HEK293 (cell line): ENCODE measurements around the gene IL17B.

Experiments
- CTCF ChIA-PET: fragments of 350-600 bp; formaldehyde crosslinking; extraction: SDS; loops from one replicate; lab custom pipeline; 2021; ENCODE audit warnings: antibody characterized with exemption; lab: Yijun Ruan, JAX
- POLR2A ChIA-PET: fragments of 300-600 bp; formaldehyde crosslinking; extraction: SDS; loops from one replicate; lab custom pipeline; 2020; ENCODE audit warnings: antibody characterized with exemption, inconsistent platforms; lab: Yijun Ruan, JAX
- H3K27ac ChIP-seq: fragments of 200-500 bp; sonication (Bioruptor generic); 2 replicates; pipeline ENCODE4 v1.5.1; 2014; ENCODE audit warnings: low read depth, low read length, control low read depth, inconsistent platforms; ENCODE audit errors: extremely low read depth
- H3K36me3 ChIP-seq, 2 experiments: fragments of 200-500 bp in 1 of 2; sonication (Bioruptor generic) in 1 of 2; 1 replicate in 1 of 2; 2 replicates in 1 of 2; pipeline ENCODE4 v1.5.1; 2014 to 2017; ENCODE audit warnings: inconsistent platforms in 2 of 2, low read length in 2 of 2; ENCODE audit not compliant: control insufficient read depth in 2 of 2, insufficient read depth in 1 of 2
- H3K4me1 ChIP-seq: fragments of 200-500 bp; sonication (Bioruptor generic); 2 replicates; pipeline ENCODE4 v1.5.1; 2014; ENCODE audit warnings: mild to moderate bottlenecking, low read length, inconsistent platforms; ENCODE audit not compliant: control insufficient read depth, insufficient read depth
- H3K4me3 ChIP-seq: 2 replicates; pipeline ENCODE4 v1.5.1; 2011; ENCODE audit warnings: low read depth, mild to moderate bottlenecking, control low read depth, low read length, moderate library complexity
- H3K9me3 ChIP-seq: fragments of 200-500 bp; sonication (Bioruptor generic); 2 replicates; pipeline ENCODE4 v1.5.1; 2014; ENCODE audit warnings: low read depth, low read length, inconsistent platforms; ENCODE audit not compliant: control insufficient read depth, insufficient read depth
- BCL6B ChIP-seq: fragments of 450-650 bp; formaldehyde crosslinking; IDR thresholded peaks from 2 replicates; pipeline ENCODE4 v1.5.1; 2017; ENCODE audit warnings: missing biosample characterization, missing genetic modification characterization
- GLIS1 ChIP-seq: fragments of 450-650 bp; formaldehyde crosslinking; IDR thresholded peaks from 2 replicates; pipeline ENCODE4 v1.5.1; 2016; ENCODE audit warnings: missing biosample characterization, missing genetic modification characterization
- GLIS2 ChIP-seq: fragments of 450-650 bp; formaldehyde crosslinking; IDR thresholded peaks from 2 replicates; pipeline ENCODE4 v1.5.1; 2016; ENCODE audit warnings: missing biosample characterization, missing genetic modification characterization
- REPIN1 ChIP-seq: fragments of 450-650 bp; formaldehyde crosslinking; IDR thresholded peaks from 2 replicates; pipeline ENCODE4 v1.5.1; 2017; ENCODE audit warnings: missing biosample characterization, missing genetic modification characterization, low read depth
- SP2 ChIP-seq: fragments of 450-650 bp; formaldehyde crosslinking; IDR thresholded peaks from 2 replicates; pipeline ENCODE4 v1.5.1; 2016; ENCODE audit warnings: missing biosample characterization, missing genetic modification characterization
- ZBTB11 ChIP-seq: fragments of 450-650 bp; formaldehyde crosslinking; conservative IDR thresholded peaks from 2 replicates; pipeline ENCODE4 v1.5.1; 2016; ENCODE audit warnings: low read depth, missing biosample characterization, missing genetic modification characterization
- ZFP37 ChIP-seq: fragments of 450-650 bp; formaldehyde crosslinking; IDR thresholded peaks from 2 replicates; pipeline ENCODE4 v1.5.1; 2016; ENCODE audit warnings: missing biosample characterization, missing genetic modification characterization
- ZNF121 ChIP-seq: fragments of 450-650 bp; formaldehyde crosslinking; IDR thresholded peaks from 2 replicates; pipeline ENCODE4 v1.5.1; 2016; ENCODE audit warnings: missing biosample characterization, missing genetic modification characterization
- ZNF223 ChIP-seq: fragments of 450-650 bp; formaldehyde crosslinking; IDR thresholded peaks from 2 replicates; pipeline ENCODE4 v1.5.1; 2016; ENCODE audit warnings: missing biosample characterization, missing genetic modification characterization
- ZNF335 ChIP-seq: fragments of 450-650 bp; formaldehyde crosslinking; conservative IDR thresholded peaks from 2 replicates; pipeline ENCODE4 v1.5.1; 2016; ENCODE audit warnings: missing biosample characterization, missing genetic modification characterization
- ZNF426 ChIP-seq: fragments of 450-650 bp; formaldehyde crosslinking; IDR thresholded peaks from 2 replicates; pipeline ENCODE4 v1.5.1; 2017; ENCODE audit warnings: missing biosample characterization, missing genetic modification characterization, mild to moderate bottlenecking, inconsistent platforms, moderate library complexity
- ZNF488 ChIP-seq: fragments of 450-650 bp; formaldehyde crosslinking; IDR thresholded peaks from 2 replicates; pipeline ENCODE4 v1.5.1; 2016; ENCODE audit warnings: missing biosample characterization, missing genetic modification characterization
- ZNF544 ChIP-seq: fragments of 450-650 bp; formaldehyde crosslinking; IDR thresholded peaks from 2 replicates; pipeline ENCODE4 v1.5.0; 2017; ENCODE audit warnings: missing biosample characterization, missing genetic modification characterization
- ZNF664 ChIP-seq: fragments of 450-650 bp; formaldehyde crosslinking; IDR thresholded peaks from 2 replicates; pipeline ENCODE4 v1.5.1; 2016; ENCODE audit warnings: missing biosample characterization, missing genetic modification characterization
- ZNF776 ChIP-seq: fragments of 450-650 bp; formaldehyde crosslinking; IDR thresholded peaks from 2 replicates; pipeline ENCODE4 v1.5.0; 2017; ENCODE audit warnings: missing biosample characterization, missing genetic modification characterization, borderline replicate concordance
- ZNF791 ChIP-seq: fragments of 450-650 bp; formaldehyde crosslinking; IDR thresholded peaks from 2 replicates; pipeline ENCODE4 v1.5.1; 2016; ENCODE audit warnings: missing biosample characterization, missing genetic modification characterization
- ZNF792 ChIP-seq: fragments of 450-650 bp; formaldehyde crosslinking; IDR thresholded peaks from 2 replicates; pipeline ENCODE4 v1.5.1; 2016; ENCODE audit warnings: missing biosample characterization, missing genetic modification characterization
- TF ChIP-seq, protein P1 (sequence below): fragments of 450-650 bp; formaldehyde crosslinking; IDR thresholded peaks from 2 replicates; pipeline ENCODE4 v1.5.1; 2016; ENCODE audit warnings: missing biosample characterization, missing genetic modification characterization
- TF ChIP-seq, protein P2 (sequence below): fragments of 450-650 bp; formaldehyde crosslinking; IDR thresholded peaks from 2 replicates; pipeline ENCODE4 v1.5.1; 2016; ENCODE audit warnings: missing biosample characterization, missing genetic modification characterization
- TF ChIP-seq, protein P3 (sequence below): fragments of 450-650 bp; formaldehyde crosslinking; IDR thresholded peaks from 2 replicates; pipeline ENCODE4 v1.5.1; 2017; ENCODE audit warnings: missing biosample characterization, mild to moderate bottlenecking, missing genetic modification characterization, moderate library complexity

IL17B gene

DNA sequence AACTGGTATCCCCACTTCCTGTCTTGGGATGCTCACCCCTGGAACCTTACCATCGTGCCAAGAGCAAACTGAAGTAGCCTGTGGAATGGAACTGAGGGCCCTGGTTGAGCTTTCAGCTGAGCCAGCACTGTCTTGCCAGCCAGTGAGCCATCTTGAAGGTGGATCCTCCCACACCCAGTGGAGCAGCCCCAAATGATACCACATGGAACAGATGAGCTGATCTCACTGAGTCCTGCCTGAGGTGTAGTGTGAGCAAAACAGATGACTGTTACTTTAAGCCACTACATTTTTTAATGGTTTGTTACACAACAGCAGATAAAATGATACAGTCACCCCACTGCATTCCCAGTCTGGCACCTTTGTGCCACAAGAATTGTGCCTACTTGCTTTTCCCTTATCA is 23.4 kb downstream of the IL17B start (continued):
- TF ChIP-seq ZNF488 (tag by site-specific recombination), result no peak
- TF ChIP-seq, all 188 proteins: peak for 0

DNA sequence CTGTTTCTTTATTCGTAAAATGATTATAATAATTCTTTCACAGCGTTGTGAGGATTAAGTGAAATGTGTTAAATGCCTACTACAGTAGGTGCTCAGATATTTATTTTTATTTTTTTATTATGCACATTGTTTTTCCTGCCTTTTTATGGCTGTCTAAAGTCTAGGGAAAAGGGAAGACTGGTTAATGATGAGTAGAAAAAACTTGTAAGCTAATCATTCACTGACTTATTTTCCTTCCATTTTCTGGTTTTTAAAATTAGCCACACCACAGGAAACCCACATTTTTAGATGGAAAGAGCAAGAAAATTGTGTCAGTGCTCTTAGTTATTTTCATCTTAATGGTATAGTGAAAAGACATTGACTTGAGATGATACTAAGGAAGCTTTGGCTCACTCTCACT is 25.2 kb downstream of the IL17B start:
- POLR2A ChIA-PET, result interaction anchor here (0.7 to 5.6 kb wide), 2 partner anchors 9 to 167 kb away, joined by 4 to 77 read pairs; partner anchors contain the start of gene GRPEL2
- H3K36me3 ChIP-seq, result peaks cover 40 to 71% of the 10 kb centered on the region in 2 experiments
- CTCF ChIA-PET, result interaction anchor here (0.6 to 1.7 kb wide), 5 partner anchors 14 to 265 kb away, joined by 3 to 6 read pairs (median 4); no protein-coding TSS in a partner anchor
- H3K27ac ChIP-seq, result no peak overlapping the region
- no peak overlapping the region for H3K4me3 ChIP-seq
- H3K9me3 ChIP-seq, result no peaks in the 10 kb centered on the region
- H3K4me1 ChIP-seq, result no peaks in the 10 kb centered on the region
- TF ChIP-seq ZNF335 (tag by site-specific recombination) (no peak), REPIN1 (no peak), ZNF776 (tag by site-specific recombination) (no peak), ZNF121 (tag by site-specific recombination) (no peak), GLIS2 (tag by site-specific recombination) (no peak), BCL6B (tag by site-specific recombination) (no peak), ZNF792 (tag by site-specific recombination) (no peak), ZNF223 (tag by site-specific recombination) (no peak), ZNF664 (tag by site-specific recombination) (no peak), ZBTB11 (tag by site-specific recombination) (no peak), SP2 (tag by site-specific recombination) (no peak)
- TF ChIP-seq, protein P1, sequence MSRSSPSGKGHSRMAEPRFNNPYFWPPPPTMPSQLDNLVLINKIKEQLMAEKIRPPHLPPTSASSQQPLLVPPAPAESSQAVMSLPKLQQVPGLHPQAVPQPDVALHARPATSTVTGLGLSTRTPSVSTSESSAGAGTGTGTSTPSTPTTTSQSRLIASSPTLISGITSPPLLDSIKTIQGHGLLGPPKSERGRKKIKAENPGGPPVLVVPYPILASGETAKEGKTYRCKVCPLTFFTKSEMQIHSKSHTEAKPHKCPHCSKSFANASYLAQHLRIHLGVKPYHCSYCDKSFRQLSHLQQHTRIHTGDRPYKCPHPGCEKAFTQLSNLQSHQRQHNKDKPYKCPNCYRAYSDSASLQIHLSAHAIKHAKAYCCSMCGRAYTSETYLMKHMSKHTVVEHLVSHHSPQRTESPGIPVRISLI, result no peak
- TF ChIP-seq, protein P2, sequence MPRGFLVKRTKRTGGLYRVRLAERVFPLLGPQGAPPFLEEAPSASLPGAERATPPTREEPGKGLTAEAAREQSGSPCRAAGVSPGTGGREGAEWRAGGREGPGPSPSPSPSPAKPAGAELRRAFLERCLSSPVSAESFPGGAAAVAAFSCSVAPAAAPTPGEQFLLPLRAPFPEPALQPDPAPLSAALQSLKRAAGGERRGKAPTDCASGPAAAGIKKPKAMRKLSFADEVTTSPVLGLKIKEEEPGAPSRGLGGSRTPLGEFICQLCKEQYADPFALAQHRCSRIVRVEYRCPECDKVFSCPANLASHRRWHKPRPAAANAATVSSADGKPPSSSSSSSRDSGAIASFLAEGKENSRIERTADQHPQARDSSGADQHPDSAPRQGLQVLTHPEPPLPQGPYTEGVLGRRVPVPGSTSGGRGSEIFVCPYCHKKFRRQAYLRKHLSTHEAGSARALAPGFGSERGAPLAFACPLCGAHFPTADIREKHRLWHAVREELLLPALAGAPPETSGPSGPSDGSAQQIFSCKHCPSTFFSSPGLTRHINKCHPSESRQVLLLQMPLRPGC (tag by site-specific recombination), result no peak

DNA sequence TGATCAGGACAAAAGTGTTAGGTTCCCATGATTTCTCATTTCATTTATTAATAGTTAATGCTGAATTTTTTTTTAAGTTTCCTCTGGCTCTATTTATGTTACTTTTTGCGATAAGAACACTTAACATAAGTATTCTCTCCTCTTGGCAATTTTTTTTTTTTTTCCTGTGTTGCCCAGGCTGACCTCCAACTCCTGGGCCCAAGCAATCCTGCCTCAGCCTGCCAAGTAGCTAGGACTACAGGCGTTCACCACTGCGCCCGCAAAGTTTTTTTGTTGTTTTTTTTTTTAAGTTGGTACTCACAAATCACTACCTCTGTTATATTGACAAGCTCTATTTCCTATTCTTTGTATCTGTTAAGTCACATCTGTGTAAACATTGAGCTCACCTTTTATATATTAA is 26.9 kb downstream of the IL17B start:
- ChIA-PET POLR2A (no interaction called here), CTCF (interaction anchor here (0.6 to 1.7 kb wide), 5 partner anchors 14 to 454 kb away, joined by 3 to 5 read pairs (median 4); no protein-coding TSS in a partner anchor)
- Histone ChIP-seq H3K27ac (no peak overlapping the region), H3K4me3 (no peak overlapping the region), H3K9me3 (no peaks in the 10 kb centered on the region), H3K4me1 (no peaks in the 10 kb centered on the region), H3K36me3 (peaks cover 51 to 89% of the 10 kb centered on the region in 2 experiments)
- TF ChIP-seq ZNF544 (tag by site-specific recombination), result no peak
- TF ChIP-seq, protein P2 (tag by site-specific recombination), result no peak
- no peak for TF ChIP-seq BCL6B (tag by site-specific recombination)
- no peak for TF ChIP-seq ZNF426 (tag by site-specific recombination)
- TF ChIP-seq, protein P3, sequence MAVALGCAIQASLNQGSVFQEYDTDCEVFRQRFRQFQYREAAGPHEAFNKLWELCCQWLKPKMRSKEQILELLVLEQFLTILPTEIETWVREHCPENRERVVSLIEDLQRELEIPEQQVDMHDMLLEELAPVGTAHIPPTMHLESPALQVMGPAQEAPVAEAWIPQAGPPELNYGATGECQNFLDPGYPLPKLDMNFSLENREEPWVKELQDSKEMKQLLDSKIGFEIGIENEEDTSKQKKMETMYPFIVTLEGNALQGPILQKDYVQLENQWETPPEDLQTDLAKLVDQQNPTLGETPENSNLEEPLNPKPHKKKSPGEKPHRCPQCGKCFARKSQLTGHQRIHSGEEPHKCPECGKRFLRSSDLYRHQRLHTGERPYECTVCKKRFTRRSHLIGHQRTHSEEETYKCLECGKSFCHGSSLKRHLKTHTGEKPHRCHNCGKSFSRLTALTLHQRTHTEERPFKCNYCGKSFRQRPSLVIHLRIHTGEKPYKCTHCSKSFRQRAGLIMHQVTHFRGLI (tag by site-specific recombination), result no peak
- TF ChIP-seq ZFP37, result no peak
- TF ChIP-seq ZNF791 (tag by site-specific recombination), result no peak
- TF ChIP-seq GLIS1, result no peak
